ENCODE results near the gene HMCN2. TPM values are rescaled to one million over a fixed set of nuclear protein-coding genes. Genes with fewer than 3 reads are reported as not detected.

The HMCN2 gene
- total and polyA plus RNA-seq, 2 donors (not counting 3 experiments of a cell fraction or from before 2014, with no cell fraction given) = 0.04 to 0.24 TPM

GRCh38 chr9:130478736-130479575 is 213.4 kb downstream of the HMCN2 start:
- FAIRE-seq = no peak
- dilution Hi-C loops (cut with MboI; ENCODE audit: extremely low pct_ligation_motif_present, low sequenced_read_pairs) = no loop called here
- Histone ChIP-seq H3K36me3 (ENCODE audit: control insufficient read depth in 2 of 2, extremely low read depth in 1 of 2, insufficient read depth in 2 of 2, low read length in 2 of 2) (no peaks in the 10 kb centered on the region), H3K4me3 (replicated peaks in 1 of 3; ENCODE audit: insufficient read depth in 1 of 3, low read depth in 1 of 3, low read length in 3 of 3) (no peak overlapping the region), H3K9me1 (replicated peaks; ENCODE audit: control insufficient read depth, extremely low read depth, insufficient read depth, low read length) (no peaks in the 10 kb centered on the region), H3K27me3 (ENCODE audit: control insufficient read depth in 2 of 2, insufficient read depth in 2 of 2, low read length in 2 of 2) (no peaks in the 10 kb centered on the region), H3K9ac (replicated peaks; ENCODE audit: extremely low read depth, insufficient read depth, low read length) (no peak overlapping the region), H3K4me2 (ENCODE audit: insufficient read depth, low read length) (no peak overlapping the region), H3K79me2 (ENCODE audit: control insufficient read depth, insufficient read depth, low read length) (no peaks in the 10 kb centered on the region), H3K9me3 (replicated peaks; ENCODE audit: control insufficient read depth, insufficient read depth, low read length) (no peaks in the 10 kb centered on the region), H3K4me1 (ENCODE audit: control insufficient read depth, extremely low read depth, insufficient read depth, low read length) (no peaks in the 10 kb centered on the region), H4K20me1 (replicated peaks; ENCODE audit: control insufficient read depth, extremely low read depth, insufficient read depth, low read length) (no peaks in the 10 kb centered on the region), H2AFZ (ENCODE audit: low read depth, low read length) (no peak overlapping the region), H3K27ac (ENCODE audit: insufficient read depth, low read depth, low read length) (no peak overlapping the region)
- no TSS peak for BruUV-seq (replicated peaks)
- TF ChIP-seq MYC (IDR thresholded peaks at IDR 0.05; ENCODE audit: low read depth, low read length) = no peak
- no peak for TF ChIP-seq JUN (IDR thresholded peaks at IDR 0.05; ENCODE audit: borderline replicate concordance, insufficient read depth, insufficient read length, low read depth)
- no peak for TF ChIP-seq POLR2A (IDR thresholded peaks at IDR 0.05; ENCODE audit: low read depth, low read length)
- no peak for TF ChIP-seq EZH2 (IDR thresholded peaks at IDR 0.05; ENCODE audit: borderline replicate concordance, low read depth, low read length, severe bottlenecking)
- no peak for TF ChIP-seq MAX (IDR thresholded peaks at IDR 0.05; ENCODE audit: insufficient read depth, insufficient read length)
- TF ChIP-seq FOS (IDR thresholded peaks at IDR 0.05; ENCODE audit: borderline replicate concordance, insufficient read depth, low read length) = no peak
- no peak for TF ChIP-seq POLR2AphosphoS5 (IDR thresholded peaks at IDR 0.05; ENCODE audit: insufficient read depth, low read depth, low read length)
- TF ChIP-seq CTCF (IDR thresholded peaks at IDR 0.05; ENCODE audit: extremely low read depth in 1 of 2, insufficient read depth in 1 of 2, low read depth in 1 of 2, low read length in 2 of 2) = no peak
- no peak for TF ChIP-seq GATA2 (IDR thresholded peaks at IDR 0.05; ENCODE audit: insufficient read depth, insufficient read length, low read depth, low read length)
- DNase-seq (ENCODE audit: low read depth, low spot score) = no peak
- CTCF ChIA-PET = interaction anchor here (1.1 kb wide), 1 partner anchor 555 kb away, joined by 3 read pairs; no protein-coding TSS in a partner anchor
- intact Hi-C loops (cut with micrococcal nuclease) = no loop called here
- POLR2A ChIA-PET = no interaction called here
